ENCODE data around the gene ABITRAM. TPM values are rescaled to one million over a fixed set of nuclear protein-coding genes. Genes with fewer than 3 reads are reported as not detected.
"Not testable (repeated sequence)": the region's sequence is repeated elsewhere in the genome, so short reads cannot be mapped to it uniquely, and the experiment has no call there.

Gene ABITRAM
- total and polyA plus RNA-seq, 10 donors, result 7.5 to 11.0 (median 8.6) TPM

DNA sequence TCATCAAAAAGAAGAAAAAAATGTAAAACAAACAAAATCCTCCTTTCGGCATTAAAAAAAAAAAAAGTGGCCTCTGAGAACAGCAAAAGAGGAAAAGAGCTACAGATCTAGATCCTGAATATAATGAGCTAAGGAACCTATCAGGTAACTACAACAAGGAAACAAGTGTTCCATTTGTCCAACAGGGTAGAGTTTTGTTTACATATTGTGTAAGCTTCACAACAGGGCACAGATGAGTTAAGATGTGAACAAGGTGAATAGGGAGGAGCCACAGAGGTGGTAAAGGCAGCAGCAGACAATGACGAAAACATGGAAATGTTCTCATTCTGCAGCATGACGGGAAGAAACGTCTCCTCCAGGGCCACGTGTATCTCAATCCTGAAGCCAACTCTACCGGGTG, 14.7 kb upstream of the ABITRAM start:
- DNase-seq, result no peak
- H3K27me3 ChIP-seq (replicated peaks in 1 of 7), result no peaks in the 10 kb centered on the region
- no peak overlapping the region for H3K4me3 ChIP-seq
- WGBS, 5 donors, result 92 to 96% (median 93%) methylated on average over 6 of the region's 6 CpGs
- no peak overlapping the region for H3K27ac ChIP-seq
- intact Hi-C loops (cut with DNase I; ENCODE audit: low total_unique reads), result no loop called here
- peaks cover 3 to 100% (median 79%) of the 10 kb centered on the region in 6 donors for H3K36me3 ChIP-seq
- no peaks in the 10 kb centered on the region for H3K9me3 ChIP-seq
- H3K4me1 ChIP-seq, result no peaks in the 10 kb centered on the region
- TF ChIP-seq CTCF (IDR thresholded peaks at IDR 0.05 in 8 of 11, conservative IDR thresholded peaks at IDR 0.05 in 3 of 11), result no peak
- no peak for TF ChIP-seq POLR2AphosphoS5 (IDR thresholded peaks at IDR 0.05)
- no peak for TF ChIP-seq POLR2A (IDR thresholded peaks at IDR 0.05)

DNA sequence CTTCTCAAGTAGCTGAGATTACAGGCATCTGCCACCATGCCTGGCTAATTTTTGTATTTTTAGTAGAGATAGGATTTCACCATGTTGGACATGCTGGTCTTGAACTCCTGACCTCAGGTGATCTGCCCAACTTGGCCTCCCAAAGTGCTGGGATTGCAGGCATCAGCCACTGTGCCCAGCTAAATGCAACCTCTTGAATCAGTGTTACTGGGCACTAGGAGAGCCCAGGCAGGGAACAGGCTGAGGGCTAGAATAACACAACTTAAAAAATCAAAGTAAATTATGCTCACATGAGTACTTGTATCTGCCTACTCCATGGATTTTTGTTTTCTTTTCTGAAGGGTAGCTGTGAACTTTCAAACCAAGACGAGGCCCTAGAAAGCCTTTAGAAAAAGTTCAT, 13.8 kb upstream of the ABITRAM start:
- H3K4me1 ChIP-seq; H3K27ac ChIP-seq; DNase-seq; H3K4me3 ChIP-seq; H3K9me3 ChIP-seq; H3K27me3 ChIP-seq (replicated peaks in 1 of 7); intact Hi-C loops (cut with DNase I; ENCODE audit: low total_unique reads): not testable (repeated sequence)
- H3K36me3 ChIP-seq, result peaks cover 3 to 100% (median 78%) of the 10 kb centered on the region in 6 donors
- 91 to 100% (median 94%) methylated on average over 1 of the region's 1 CpG for WGBS, 5 donors

- intact Hi-C loops (cut with DNase I; ENCODE audit: low total_unique reads), result no loop called here
- Histone ChIP-seq H3K9me3 (no peaks in the 10 kb centered on the region), H3K4me3 (no peak overlapping the region), H3K36me3 (peaks cover 3 to 100% (median 78%) of the 10 kb centered on the region in 6 donors), H3K4me1 (no peaks in the 10 kb centered on the region), H3K27ac (no peak overlapping the region), H3K27me3 (replicated peaks in 1 of 7) (no peaks in the 10 kb centered on the region)
- no peak for DNase-seq
- TF ChIP-seq POLR2AphosphoS5 (IDR thresholded peaks at IDR 0.05) (no peak), CTCF (IDR thresholded peaks at IDR 0.05 in 8 of 11, conservative IDR thresholded peaks at IDR 0.05 in 3 of 11) (no peak), POLR2A (IDR thresholded peaks at IDR 0.05) (no peak)
- 83 to 95% (median 90%) methylated on average over 1 of the region's 1 CpG for WGBS, 5 donors
These were observed 13.0 kb upstream of the ABITRAM start for GRCh38 chr9:108921200-108921599.

- Histone ChIP-seq H3K4me1 (no peaks in the 10 kb centered on the region), H3K4me3 (no peak overlapping the region), H3K27me3 (replicated peaks in 1 of 7) (no peaks in the 10 kb centered on the region), H3K27ac (no peak overlapping the region), H3K9me3 (no peaks in the 10 kb centered on the region), H3K36me3 (peaks cover 3 to 100% (median 79%) of the 10 kb centered on the region in 6 donors)
- no peak for TF ChIP-seq POLR2A (IDR thresholded peaks at IDR 0.05)
- TF ChIP-seq CTCF (IDR thresholded peaks at IDR 0.05 in 8 of 11, conservative IDR thresholded peaks at IDR 0.05 in 3 of 11), result no peak
- no peak for TF ChIP-seq POLR2AphosphoS5 (IDR thresholded peaks at IDR 0.05)
- no peak for DNase-seq
- intact Hi-C loops (cut with DNase I; ENCODE audit: low total_unique reads), result no loop called here
These were observed 9.7 kb upstream of the ABITRAM start for GRCh38 chr9:108924466-108924865.

- H3K36me3 ChIP-seq, result peaks cover 3 to 77% (median 59%) of the 10 kb centered on the region in 6 donors
- no peak for DNase-seq
- intact Hi-C loops (cut with DNase I; ENCODE audit: low total_unique reads), result no loop called here
- H3K4me3 ChIP-seq, result no peak overlapping the region
- 69 to 94% (median 91%) methylated on average over 2 of the region's 2 CpGs for WGBS, 5 donors
- TF ChIP-seq CTCF (IDR thresholded peaks at IDR 0.05 in 8 of 11, conservative IDR thresholded peaks at IDR 0.05 in 3 of 11), result no peak
- no peak for TF ChIP-seq POLR2AphosphoS5 (IDR thresholded peaks at IDR 0.05)
- TF ChIP-seq POLR2A (IDR thresholded peaks at IDR 0.05), result no peak
- H3K27me3 ChIP-seq (replicated peaks in 1 of 7), result no peaks in the 10 kb centered on the region
- H3K9me3 ChIP-seq, result no peaks in the 10 kb centered on the region
- H3K27ac ChIP-seq, result no peak overlapping the region
- H3K4me1 ChIP-seq, result peaks cover 8 to 26% (median 20%) of the 10 kb centered on the region in 6 donors
These were observed 5.8 kb upstream of the ABITRAM start for GRCh38 chr9:108928386-108928785.

Measured in spleen (tissue), 11 donors.